Activated CD8-positive, alpha-beta memory T cell treated with anti-CD3 and anti-CD28 coated beads, Interleukin-2, amount 50 U/mL, for 24 hours (primary cell): ENCODE data around the gene OR2G6.
"Not testable (repeated sequence)": the region's sequence is repeated elsewhere in the genome, so short reads cannot be mapped to it uniquely, and the experiment has no call there.

Experiments
- DNase-seq: peaks from one replicate; pipeline ENCODE4 v3.0.0-alpha.2; 2020; ENCODE audit errors: extremely low read depth

The OR2G6 gene

DNA sequence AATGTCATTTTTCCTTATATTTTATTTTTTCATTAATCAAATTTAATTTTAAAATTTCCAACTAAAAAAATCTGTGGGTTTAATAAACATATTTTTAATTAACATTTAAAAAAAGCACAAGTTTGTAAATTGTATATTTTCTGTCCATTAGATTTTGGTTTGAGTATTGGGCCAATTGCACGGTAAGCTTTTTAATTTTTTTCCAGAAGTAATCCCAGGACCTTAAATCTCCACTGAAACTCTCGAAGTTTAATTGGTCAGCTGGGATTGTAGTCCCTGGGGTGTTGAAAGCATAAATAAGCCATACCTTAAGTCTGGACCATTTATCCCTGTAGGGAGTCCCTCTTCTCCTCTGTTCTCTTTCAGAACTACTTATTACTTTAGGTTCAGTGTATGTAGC lies at the start of gene OR2G6:
TSS of gene OR2G6 (plus strand) at position 301 of the 400 bp plus-strand sequence. CDS start 13,574 bp downstream, outside the sequence.
- not testable (repeated sequence) for DNase-seq

DNA sequence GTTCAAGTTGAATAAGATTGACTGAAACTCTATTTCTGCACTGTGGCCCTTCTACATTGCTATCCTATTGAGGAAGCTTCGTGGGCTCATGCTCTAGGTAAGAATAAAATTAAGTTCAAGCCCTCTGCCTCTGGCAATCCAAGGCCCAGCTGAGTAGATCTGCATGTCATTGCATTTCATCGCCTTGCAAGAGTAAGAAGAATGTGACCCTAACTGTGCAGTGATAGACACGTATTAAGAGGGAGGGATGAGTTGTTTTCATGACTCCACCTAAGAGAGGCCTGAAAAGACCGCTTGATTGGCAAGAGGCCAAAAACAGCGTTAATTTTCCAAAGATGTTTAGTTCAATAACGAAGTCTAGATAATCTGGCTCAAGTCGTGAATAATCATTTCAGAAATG lies 48.8 kb upstream of the OR2G6 start:
- not testable (repeated sequence) for DNase-seq

DNA sequence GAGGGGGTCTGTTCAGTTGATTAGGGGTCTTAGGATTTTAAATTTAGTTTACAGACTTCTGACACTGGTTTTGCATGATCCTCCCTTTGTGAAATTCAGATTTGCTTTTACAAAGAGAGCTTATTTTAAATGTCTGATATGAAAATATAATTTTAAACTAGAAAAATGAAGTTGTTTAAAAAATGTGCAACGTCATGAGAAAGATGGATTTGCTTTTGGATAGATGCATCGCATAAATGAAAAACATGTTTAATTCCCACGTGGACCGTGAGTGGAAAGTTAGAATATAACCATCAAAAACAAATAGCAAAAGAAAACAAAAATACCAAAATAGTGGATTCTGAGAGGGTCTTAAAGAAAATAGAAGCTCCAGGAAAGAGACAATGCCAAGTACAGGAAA lies 36.7 kb upstream of the OR2G6 start:
- DNase-seq, result no peak

DNA sequence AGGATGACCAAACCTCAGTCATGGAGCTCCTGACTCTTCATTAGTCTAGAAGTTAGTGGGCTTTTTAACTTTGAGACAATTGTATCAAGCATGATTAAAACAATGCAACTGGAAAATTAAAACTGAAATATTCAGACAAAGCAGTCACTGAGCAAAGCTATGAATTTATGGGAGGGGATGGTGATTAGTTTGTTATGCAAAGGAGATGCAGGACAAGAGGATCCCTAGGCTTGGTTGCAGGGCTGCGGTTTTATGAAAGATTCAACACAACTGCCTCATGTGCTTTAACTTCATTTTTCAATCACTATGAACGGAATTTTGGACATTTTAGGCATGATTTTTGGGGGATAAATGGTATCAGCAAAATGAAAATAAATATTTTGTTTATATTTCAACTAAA lies 35.8 kb upstream of the OR2G6 start:
- not testable (repeated sequence) for DNase-seq

DNA sequence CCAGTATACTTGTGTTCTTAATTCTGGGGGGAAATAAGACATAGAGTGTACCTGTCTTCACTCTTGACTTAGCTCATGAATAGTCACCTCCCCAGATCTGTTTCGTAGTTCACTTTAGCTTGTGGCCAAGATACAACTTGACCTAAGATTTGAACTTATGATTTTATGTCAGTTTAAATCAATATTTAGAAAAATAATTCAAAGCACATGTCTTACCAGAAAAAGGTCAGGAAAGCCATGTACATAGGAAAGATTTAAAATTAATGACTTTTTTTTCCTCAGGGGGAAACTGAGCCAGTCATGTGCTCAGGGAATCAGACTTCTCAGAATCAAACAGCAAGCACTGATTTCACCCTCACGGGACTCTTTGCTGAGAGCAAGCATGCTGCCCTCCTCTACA lies 34.8 kb upstream of the OR2G6 start, which contains the start of gene OR2T3:
TSS of gene OR2T3 (plus strand) at position 301 of the 400 bp plus-strand sequence. CDS start at position 301, 0 bp downstream.
- DNase-seq, result not testable (repeated sequence)

DNA sequence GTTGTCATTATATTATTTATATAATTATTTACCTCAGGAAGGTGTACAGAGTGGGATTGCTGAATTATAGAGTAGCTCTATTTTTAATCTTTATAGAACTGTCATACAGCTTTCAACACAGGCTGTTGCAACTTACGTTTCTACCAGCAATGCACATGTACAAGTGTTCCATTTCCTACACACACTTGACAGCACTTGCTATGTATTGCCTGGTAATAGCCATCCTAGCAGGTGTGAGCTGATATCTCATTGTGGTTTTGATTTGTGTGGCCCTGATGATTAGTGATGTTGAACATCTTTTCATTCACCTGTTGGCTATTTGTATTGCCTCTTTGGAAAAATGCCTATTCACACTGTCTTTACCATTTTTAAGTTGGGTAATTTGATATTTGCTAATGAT lies 32.2 kb upstream of the OR2G6 start:
- not testable (repeated sequence) for DNase-seq

DNA sequence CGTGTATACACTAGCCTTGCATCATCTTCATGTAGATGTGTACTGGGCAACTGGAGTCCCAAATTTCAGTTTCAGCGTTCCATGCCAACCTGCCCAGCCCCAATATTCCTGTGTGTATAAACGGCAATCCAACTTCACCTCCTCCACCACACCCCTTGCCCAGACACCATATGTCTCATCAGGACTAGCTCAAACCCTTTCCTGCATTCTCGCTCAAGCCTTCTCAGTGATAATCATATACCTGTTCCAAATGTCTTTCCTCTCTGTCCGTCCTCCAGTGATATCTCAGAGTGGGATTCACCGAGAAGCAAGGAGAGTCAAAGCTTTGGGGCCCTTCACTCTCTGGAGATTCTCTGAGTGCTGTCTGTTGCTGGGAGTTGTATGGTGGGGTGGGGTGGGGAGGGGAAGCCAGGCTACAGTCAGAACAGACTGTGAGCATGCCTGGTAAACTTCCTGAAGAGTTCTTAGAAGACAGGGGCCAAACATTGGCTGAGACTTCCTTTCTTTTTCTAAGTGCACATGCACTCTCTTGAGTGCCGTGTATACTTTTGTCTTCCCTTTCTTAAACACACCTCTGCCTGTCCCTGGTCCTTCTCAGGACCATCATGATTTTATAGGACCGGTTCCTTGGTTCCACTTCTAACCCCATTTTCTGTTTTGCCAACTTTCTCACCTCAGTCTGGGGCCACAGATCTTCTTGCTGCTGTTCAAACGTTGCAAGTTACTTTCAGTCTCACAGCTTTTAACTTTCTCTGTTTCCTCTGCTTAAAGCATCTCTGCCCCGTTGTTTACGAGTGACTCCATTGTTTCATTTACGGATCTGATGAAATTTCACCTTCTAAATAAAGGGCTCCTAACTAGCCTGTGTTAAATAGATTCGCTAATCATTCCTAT lies 25.9 kb upstream of the OR2G6 start:
- not testable (repeated sequence) for DNase-seq

DNA sequence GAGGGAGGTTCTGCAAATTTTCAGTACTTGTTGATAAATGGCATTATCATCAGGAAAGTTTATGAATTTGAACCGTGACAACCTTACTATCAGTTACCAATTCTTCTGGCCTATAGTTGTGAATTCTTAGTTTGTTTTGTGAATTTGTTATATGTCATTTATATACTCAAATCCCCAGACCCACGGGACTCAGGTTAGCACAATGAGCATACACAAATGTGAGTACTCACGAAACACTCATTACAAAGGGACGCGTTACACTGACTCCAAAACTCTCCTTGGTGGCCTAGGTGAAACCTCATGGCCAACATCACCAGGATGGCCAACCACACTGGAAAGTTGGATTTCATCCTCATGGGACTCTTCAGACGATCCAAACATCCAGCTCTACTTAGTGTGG lies 19.6 kb upstream of the OR2G6 start, which contains the start of gene OR2T5:
TSS of gene OR2T5 (plus strand) at position 301 of the 400 bp plus-strand sequence. CDS start at position 301, 0 bp downstream.
- not testable (repeated sequence) for DNase-seq

DNA sequence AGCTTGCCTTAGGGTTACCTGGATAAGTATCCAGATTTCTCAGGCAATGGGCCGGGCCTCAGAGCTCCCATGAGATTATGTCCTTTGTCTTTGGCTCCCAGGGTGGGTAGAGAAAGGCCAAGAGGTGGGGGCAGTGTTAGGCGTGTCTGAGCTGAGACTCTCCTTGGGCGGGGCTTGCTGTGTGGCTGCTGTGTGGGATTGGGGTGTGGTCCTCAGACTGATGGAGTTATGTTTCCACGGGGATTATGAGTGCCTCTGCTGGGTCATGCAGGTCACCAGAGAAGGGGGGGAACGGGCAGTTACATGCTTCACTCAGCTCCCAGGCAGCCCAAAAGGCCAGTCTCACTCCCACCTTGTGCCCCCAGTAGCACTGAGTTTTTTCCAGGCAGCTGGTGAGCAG lies 11.2 kb upstream of the OR2G6 start:
- not testable (repeated sequence) for DNase-seq

DNA sequence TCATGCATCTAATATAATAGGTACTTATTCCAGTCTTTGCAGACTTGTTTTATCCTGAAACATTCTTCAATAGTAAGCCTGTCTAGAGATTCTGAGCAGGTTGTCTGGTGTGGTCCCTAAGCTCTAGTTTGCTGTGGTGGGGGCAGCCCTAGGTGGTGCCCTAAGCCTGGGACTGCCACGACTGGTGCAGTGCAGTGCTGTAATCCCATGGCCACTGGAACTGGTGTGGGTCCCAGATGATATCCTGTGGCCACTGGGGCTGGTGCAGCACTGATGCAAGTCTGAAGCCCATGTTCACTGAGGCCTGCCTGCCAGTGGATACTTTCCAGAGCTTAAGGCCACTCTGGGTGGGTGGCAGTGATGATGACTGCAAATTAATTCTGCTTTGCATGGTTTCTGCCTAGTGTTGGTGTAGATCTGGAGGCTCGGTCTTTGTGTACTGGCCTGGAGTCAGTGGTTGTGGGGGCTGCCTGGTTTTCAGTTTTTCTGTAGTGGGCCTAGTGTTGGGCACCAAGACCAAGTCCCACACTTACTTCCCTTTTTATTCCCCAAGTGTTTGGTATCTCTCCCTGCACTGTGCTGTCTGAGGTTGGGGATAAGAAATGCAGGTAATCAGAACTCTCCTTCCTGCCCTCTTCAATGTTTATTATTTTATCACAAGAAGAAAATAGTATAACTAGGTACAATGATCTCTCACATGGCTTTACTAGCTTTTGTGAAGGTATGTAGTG lies 7.4 kb upstream of the OR2G6 start:
- not testable (repeated sequence) for DNase-seq

DNA sequence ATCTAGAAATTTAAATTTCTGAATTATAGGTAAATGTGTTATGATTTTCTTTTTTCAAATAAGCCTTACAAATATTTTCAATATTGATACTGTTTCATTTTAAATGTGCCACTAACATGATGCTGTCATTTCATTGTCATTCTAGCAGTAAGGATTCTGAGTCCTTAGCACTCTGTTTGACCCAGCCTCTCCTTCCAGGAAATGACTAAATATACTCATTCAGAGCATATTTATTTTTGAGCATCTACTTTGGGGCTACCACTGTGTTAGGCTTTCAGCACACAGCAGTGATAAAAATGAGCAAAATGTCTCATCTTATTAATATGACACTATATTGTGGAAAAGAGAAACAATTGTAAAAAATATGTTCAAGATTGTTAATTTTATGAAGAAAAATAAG lies 2.3 kb downstream of the OR2G6 start:
- not testable (repeated sequence) for DNase-seq

DNA sequence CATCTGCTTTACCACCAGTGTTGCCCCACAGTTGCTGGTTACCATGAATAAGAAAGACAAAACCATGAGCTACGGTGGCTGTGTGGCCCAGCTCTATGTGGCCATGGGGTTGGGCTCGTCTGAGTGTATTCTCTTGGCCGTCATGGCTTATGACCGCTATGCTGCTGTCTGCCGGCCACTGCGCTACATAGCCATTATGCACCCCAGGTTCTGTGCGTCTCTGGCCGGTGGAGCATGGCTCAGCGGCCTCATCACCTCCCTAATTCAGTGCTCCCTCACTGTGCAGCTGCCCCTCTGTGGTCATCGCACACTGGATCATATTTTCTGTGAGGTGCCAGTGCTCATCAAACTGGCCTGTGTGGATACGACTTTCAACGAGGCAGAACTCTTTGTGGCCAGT lies 14.0 kb downstream of the OR2G6 start:
- no peak for DNase-seq

DNA sequence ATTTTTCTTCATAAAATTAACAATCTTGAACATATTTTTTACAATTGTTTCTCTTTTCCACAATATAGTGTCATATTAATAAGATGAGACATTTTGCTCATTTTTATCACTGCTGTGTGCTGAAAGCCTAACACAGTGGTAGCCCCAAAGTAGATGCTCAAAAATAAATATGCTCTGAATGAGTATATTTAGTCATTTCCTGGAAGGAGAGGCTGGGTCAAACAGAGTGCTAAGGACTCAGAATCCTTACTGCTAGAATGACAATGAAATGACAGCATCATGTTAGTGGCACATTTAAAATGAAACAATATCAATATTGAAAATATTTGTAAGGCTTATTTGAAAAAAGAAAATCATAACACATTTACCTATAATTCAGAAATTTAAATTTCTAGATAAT lies 29.6 kb downstream of the OR2G6 start:
- not testable (repeated sequence) for DNase-seq

DNA sequence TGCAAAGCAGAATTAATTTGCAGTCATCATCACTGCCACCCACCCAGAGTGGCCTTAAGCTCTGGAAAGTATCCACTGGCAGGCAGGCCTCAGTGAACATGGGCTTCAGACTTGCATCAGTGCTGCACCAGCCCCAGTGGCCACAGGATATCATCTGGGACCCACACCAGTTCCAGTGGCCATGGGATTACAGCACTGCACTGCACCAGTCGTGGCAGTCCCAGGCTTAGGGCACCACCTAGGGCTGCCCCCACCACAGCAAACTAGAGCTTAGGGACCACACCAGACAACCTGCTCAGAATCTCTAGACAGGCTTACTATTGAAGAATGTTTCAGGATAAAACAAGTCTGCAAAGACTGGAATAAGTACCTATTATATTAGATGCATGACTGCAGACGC lies 39.5 kb downstream of the OR2G6 start:
- DNase-seq, result not testable (repeated sequence)

DNA sequence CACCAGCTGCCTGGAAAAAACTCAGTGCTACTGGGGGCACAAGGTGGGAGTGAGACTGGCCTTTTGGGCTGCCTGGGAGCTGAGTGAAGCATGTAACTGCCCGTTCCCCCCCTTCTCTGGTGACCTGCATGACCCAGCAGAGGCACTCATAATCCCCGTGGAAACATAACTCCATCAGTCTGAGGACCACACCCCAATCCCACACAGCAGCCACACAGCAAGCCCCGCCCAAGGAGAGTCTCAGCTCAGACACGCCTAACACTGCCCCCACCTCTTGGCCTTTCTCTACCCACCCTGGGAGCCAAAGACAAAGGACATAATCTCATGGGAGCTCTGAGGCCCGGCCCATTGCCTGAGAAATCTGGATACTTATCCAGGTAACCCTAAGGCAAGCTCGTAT lies 43.2 kb downstream of the OR2G6 start:
- not testable (repeated sequence) for DNase-seq

DNA sequence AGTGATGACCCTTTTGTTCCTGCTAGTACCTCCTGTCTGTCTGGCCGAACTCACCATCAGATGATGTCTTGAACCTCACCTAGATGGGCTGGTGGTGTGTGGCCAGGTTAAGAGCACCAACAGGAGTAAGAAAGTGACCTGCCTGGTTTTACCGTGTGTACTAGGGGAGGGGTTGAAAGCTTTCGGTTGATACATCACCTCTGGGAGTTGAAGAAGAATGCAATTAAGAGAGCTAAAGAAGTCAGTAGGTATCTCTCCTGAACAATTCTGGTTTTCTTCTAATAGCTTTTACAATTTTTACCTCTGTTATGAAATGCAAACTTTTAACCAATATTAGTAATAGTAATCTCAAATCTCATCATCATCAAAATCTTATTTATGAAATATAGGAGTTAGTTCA lies 54.8 kb downstream of the OR2G6 start, which contains the start of gene OR2T29:
TSS of gene OR2T29 (minus strand) at position 101 of the 400 bp plus-strand sequence. CDS start 3,281 bp downstream, outside the sequence.
- DNase-seq, result not testable (repeated sequence)

DNA sequence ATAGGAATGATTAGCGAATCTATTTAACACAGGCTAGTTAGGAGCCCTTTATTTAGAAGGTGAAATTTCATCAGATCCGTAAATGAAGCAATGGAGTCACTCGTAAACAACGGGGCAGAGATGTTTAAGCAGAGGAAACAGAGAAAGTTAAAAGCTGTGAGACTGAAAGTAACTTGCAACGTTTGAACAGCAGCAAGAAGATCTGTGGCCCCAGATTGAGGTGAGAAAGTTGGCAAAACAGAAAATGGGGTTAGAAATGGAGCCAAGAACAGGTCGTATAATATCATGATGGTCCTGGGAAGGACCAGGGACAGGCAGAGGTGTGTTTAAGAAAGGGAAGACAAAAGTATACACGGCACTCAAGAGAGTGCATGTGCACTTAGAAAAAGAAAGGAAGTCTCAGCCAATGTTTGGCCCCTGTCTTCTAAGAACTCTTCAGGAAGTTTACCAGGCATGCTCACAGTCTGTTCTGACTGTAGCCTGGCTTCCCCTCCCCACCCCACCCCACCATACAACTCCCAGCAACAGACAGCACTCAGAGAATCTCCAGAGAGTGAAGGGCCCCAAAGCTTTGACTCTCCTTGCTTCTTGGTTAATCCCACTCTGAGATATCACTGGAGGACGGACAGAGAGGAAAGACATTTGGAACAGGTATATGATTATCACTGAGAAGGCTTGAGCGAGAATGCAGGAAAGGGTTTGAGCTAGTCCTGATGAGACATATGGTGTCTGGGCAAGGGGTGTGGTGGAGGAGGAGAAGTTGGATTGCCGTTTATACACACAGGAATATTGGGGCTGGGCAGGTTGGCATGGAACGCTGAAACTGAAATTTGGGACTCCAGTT lies 57.9 kb downstream of the OR2G6 start:
- not testable (repeated sequence) for DNase-seq

DNA sequence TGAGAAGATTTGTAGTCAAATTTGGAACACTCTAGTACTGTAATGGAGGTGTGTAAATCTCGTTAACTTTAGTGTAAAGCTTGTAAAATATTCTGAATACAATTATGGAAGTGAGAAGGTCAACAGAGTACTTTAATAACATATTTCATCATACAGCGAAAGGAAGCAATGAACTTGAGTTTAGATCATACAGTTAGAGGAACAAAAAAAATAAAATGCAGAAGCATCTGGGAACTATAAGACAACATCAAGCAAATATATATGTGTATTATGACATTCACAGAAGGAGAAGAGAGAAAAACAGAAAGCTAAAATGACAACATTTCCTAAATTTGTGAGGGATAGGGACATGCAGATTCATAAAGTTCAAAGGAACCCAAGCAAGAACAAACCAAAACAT lies 61.2 kb downstream of the OR2G6 start:
- not testable (repeated sequence) for DNase-seq

DNA sequence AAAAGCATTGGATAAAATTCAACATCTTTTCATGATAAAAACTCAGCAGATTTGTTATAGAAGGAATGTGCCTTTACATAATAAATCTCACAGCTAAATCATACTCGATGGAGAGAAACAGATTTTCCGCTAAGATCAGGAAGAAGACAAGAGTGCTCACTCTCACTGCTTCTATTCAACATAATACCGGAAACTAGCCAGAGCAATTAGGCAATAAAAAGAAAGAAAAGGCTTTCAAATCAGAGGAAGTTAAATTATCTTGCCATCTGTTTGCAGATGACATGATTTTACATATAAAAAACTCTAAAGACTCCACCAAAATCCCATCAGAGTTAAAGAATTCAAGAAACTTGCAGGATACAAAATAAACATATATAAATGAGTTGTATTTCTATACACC lies 62.9 kb downstream of the OR2G6 start:
- DNase-seq, result not testable (repeated sequence)

DNA sequence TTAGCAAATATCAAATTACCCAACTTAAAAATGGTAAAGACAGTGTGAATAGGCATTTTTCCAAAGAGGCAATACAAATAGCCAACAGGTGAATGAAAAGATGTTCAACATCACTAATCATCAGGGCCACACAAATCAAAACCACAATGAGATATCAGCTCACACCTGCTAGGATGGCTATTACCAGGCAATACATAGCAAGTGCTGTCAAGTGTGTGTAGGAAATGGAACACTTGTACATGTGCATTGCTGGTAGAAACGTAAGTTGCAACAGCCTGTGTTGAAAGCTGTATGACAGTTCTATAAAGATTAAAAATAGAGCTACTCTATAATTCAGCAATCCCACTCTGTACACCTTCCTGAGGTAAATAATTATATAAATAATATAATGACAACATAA lies 64.2 kb downstream of the OR2G6 start:
- not testable (repeated sequence) for DNase-seq

DNA sequence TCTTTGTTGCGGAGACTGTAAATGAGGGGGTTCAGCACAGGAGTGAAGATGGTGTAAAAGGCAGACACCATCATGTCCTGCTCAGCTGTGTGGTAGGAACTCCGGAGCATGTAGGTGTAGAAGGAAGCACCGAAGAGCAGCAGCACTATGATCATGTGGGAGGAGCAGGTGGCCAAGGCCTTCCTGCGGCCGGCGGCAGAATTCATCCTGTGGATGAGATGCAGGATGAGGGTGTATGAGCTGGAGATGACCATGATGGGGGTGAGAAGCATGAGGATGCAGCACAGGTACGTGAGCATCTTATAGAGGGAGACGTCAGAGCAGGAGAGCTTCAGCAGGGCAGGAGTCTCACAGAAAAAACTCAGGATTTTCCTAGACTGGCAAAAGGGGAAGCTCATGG lies 66.0 kb downstream of the OR2G6 start:
- DNase-seq, result not testable (repeated sequence)
